ENCODE measurements around the gene NDST1. TPM values are rescaled to one million over a fixed set of nuclear protein-coding genes. Genes with fewer than 3 reads are reported as not detected.

NDST1 gene
- polyA plus RNA-seq, 1 experiment = 89.7 TPM

DNA sequence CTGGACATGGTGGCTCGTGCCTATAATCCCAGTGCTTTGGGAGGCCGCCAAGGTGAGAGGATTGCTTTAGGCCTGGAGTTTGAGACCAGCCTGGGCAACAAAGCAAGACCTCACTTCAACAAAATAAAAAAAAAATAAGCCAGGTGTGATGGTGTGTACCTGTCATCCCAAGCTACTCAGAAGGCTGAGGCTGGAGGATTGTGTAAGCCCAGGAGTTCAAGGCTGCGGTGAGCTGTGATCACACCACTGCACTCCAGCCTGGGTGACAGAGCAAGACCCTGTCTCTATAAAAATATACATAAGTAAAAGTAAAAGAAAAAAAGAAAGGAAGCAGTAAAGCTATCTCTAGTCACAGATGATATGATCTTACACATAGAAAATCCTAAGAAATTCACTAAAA lies 73.0 kb downstream of the NDST1 start:
- TF ChIP-seq, protein P1, sequence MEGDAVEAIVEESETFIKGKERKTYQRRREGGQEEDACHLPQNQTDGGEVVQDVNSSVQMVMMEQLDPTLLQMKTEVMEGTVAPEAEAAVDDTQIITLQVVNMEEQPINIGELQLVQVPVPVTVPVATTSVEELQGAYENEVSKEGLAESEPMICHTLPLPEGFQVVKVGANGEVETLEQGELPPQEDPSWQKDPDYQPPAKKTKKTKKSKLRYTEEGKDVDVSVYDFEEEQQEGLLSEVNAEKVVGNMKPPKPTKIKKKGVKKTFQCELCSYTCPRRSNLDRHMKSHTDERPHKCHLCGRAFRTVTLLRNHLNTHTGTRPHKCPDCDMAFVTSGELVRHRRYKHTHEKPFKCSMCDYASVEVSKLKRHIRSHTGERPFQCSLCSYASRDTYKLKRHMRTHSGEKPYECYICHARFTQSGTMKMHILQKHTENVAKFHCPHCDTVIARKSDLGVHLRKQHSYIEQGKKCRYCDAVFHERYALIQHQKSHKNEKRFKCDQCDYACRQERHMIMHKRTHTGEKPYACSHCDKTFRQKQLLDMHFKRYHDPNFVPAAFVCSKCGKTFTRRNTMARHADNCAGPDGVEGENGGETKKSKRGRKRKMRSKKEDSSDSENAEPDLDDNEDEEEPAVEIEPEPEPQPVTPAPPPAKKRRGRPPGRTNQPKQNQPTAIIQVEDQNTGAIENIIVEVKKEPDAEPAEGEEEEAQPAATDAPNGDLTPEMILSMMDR (IDR thresholded peaks at IDR 0.05; ENCODE audit: insufficient read depth, low read depth, low read length) = no peak
- Histone ChIP-seq H3K27me3 (ENCODE audit: control insufficient read depth, insufficient read depth, low read length) (peaks cover 5% of the 10 kb centered on the region), H3K4me3 (ENCODE audit: low read depth, low read length) (no peak overlapping the region), H3K36me3 (ENCODE audit: control insufficient read depth, insufficient read depth, low read length) (no peaks in the 10 kb centered on the region)
- ChIA-PET POLR2A (no interaction called here), CTCF (interaction anchor here (1.1 kb wide), 1 partner anchor 120 kb away, joined by 3 read pairs; the partner anchor contains the start of gene RBM22)
- DNase-seq (ENCODE audit: low read depth) = no peak

DNA sequence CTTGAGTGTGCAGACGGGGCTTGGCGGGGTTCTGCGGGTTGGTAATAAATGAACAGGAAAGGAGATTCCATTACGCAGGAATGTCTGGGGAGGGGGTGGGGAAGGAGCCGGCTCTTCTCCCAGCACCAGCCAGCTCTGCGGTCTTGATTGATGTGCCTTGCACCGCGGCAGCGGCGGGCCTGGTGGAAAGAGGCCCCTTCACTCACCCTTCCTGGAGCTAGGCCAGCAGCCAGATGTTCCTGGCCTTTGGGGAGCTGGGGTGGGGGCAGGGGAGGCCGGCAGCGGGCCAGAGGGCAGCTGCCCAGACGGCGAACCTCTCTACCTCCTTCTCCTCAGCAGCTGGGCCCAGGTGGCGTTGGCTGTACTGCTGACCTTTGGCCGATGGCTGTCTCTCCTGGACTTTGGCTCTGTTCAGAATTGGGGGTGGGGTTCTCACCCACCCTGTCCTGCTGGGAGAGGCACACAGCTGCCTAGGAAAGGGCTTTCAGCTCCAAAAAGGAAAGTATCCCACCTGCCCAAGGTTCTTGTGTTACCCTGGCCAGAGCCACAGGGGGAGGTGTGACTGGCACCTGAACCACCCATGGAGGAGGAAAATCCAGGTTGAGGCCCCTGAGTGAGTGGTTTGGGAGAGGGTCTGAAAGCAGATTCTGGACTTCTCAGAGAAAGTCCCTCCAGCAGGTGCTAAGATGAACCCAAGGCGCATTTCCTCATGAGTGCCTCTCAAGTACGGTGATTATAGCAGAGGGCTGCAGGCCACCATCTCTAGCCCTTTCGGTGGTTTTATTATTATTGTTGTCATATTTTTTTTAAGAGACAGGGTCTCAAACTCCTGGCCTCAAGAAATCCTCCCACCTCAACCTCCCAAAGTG lies 74.5 kb downstream of the NDST1 start:
- Histone ChIP-seq H3K4me3 (ENCODE audit: low read depth, low read length) (no peak overlapping the region), H3K36me3 (ENCODE audit: control insufficient read depth, insufficient read depth, low read length) (no peaks in the 10 kb centered on the region), H3K27me3 (ENCODE audit: control insufficient read depth, insufficient read depth, low read length) (peaks cover 5% of the 10 kb centered on the region)
- TF ChIP-seq, protein P1 (IDR thresholded peaks at IDR 0.05; ENCODE audit: insufficient read depth, low read depth, low read length) = no peak
- ChIA-PET POLR2A (no interaction called here), CTCF (interaction anchor here (1.1 kb wide), 1 partner anchor 119 kb away, joined by 3 read pairs; the partner anchor contains the start of gene RBM22)
- DNase-seq (ENCODE audit: low read depth) = no peak

DNA sequence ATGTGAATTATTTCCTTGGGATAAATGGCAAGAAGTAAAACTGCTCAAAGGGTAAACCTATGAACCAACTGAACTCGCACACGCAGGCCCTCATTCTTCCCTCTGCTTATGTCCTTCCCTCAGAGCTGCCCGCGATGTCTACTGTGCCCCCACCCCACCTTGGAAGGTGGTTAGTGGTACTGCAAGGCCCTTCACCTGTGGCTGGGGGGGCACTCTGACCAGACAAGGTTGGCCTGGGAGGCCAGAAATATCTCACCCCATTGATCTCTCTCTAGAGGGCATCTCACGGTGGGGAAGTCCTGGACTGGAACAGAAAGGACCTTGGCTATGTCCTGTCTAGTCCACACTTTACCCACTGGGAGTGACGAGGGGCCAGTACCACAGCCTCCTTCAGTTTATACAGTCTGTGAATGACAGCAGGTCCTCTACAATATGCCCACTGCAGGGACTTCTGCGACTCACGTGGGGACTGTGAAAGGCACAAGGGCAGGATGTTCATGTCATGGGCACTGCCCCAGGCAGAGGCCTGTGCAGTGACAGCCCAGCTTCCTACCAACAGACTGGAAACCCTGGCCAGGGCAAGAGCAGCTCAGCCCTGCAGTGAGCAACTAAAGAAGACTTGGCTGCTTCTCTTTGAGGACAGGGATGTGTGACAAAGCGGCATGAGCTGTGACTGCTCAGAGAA lies 75.8 kb downstream of the NDST1 start:
- Histone ChIP-seq H3K27me3 (ENCODE audit: control insufficient read depth, insufficient read depth, low read length) (peaks cover 5% of the 10 kb centered on the region), H3K36me3 (ENCODE audit: control insufficient read depth, insufficient read depth, low read length) (no peaks in the 10 kb centered on the region), H3K4me3 (ENCODE audit: low read depth, low read length) (no peak overlapping the region)
- DNase-seq (ENCODE audit: low read depth) = no peak
- ChIA-PET CTCF (interaction anchor here (0.6 kb wide), 1 partner anchor 127 kb away, joined by 3 read pairs; no protein-coding TSS in a partner anchor), POLR2A (no interaction called here)
- TF ChIP-seq, protein P1 (IDR thresholded peaks at IDR 0.05; ENCODE audit: insufficient read depth, low read depth, low read length) = no peak

DNA sequence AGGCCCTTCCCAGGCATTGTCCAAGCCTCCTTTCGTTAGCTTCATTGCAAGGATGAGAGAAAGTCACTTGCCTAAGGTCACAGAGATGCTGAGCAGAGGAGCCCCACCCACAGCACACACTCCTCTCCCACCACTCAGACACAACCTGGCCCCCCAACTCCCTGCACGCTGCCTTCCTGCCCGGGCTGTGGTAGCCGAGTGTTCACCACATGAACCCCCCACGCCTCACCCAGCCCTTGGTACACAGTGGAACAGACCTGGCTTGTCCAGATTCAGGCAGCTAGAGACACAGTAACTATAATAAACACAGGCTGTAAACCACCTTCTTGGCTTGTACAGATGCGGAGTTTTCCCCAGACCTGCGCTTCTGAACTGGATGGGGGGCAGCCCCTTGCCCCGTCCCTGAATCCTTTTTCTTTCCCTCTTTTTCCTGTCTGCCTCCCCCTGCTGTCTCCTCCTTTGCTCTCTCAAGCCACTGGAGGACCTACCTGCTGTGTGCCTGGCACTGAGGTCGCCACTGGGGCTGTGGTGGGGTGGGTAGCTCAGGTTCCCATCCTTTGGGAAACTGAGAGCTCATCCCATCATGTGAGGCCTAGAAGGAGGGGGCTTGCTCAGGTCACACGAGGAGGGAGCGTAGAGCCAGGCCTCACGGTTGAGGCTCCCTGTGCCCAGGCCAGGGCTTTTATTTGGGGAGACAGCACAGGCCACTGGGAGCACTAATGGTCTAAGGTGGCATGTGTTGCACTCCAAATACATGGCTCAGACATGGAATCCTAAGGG lies 76.8 kb downstream of the NDST1 start:
- ChIA-PET CTCF (no interaction called here), POLR2A (no interaction called here)
- DNase-seq (ENCODE audit: low read depth) = no peak
- TF ChIP-seq, protein P1 (IDR thresholded peaks at IDR 0.05; ENCODE audit: insufficient read depth, low read depth, low read length) = no peak
- Histone ChIP-seq H3K27me3 (ENCODE audit: control insufficient read depth, insufficient read depth, low read length) (peaks cover 6% of the 10 kb centered on the region), H3K36me3 (ENCODE audit: control insufficient read depth, insufficient read depth, low read length) (no peaks in the 10 kb centered on the region), H3K4me3 (ENCODE audit: low read depth, low read length) (no peak overlapping the region)

Measured in BJ (cell line).